Omental fat pad (tissue), 4 donors: ENCODE results near the gene SOCS6. TPM values are rescaled to one million over a fixed set of nuclear protein-coding genes. Genes with fewer than 3 reads are reported as not detected.
"Not testable (repeated sequence)": the region's sequence is repeated elsewhere in the genome, so short reads cannot be mapped to it uniquely, and the experiment has no call there.

ENCODE experiments used
- ATAC-seq: fragments of 150-250 bp; one replicate; pipeline ENCODE4 v1.9.1; 2016; ENCODE audit warnings: mild to moderate bottlenecking, moderate library complexity; ENCODE audit not compliant: low FRiP score
- DNase-seq: peaks from one replicate; pipeline ENCODE4 v3.0.0-alpha.2; 2019; ENCODE audit warnings: low spot score
- total RNA-seq, 4 donors: library from RNA; depleted of rRNA; stranded (reverse); fragments of >200 nt; gene quantifications; one replicate each; pipeline ENCODE4 v1.1.0, GENCODE V29; 2016
- TF ChIP-seq, protein P1 (sequence below), 3 donors: fragments of 450-650 bp; IDR thresholded peaks; one replicate each; pipeline ENCODE4 v1.5.1; 2016 to 2017; ENCODE audit warnings: antibody characterized with exemption in 3 of 3, mild to moderate bottlenecking in 3 of 3, moderate library complexity in 2 of 3

SOCS6 gene
- total RNA-seq, 4 donors from 2014 or later = 14.7 to 21.1 (median 16.7) TPM

DNA sequence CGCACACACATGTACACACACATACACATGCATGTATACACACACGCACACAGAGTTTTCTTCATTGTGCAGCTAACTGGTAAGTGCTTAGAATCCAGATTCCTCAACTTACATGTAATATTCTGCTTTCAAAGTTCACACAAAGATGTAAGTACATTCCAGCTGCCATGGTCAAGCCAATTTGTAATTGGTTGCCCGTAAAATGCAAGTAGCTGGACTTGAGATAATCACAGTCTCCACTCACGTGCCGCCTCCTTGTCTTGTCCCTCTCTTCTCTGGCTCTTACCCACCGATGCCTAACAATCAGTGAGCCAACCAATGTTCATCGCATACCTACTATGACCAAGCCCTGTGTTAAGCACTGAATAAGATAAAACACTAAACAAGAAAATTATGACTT is 77.8 kb downstream of the SOCS6 start:
- ATAC-seq (no peak), DNase-seq (no peak)
- TF ChIP-seq, protein P1, sequence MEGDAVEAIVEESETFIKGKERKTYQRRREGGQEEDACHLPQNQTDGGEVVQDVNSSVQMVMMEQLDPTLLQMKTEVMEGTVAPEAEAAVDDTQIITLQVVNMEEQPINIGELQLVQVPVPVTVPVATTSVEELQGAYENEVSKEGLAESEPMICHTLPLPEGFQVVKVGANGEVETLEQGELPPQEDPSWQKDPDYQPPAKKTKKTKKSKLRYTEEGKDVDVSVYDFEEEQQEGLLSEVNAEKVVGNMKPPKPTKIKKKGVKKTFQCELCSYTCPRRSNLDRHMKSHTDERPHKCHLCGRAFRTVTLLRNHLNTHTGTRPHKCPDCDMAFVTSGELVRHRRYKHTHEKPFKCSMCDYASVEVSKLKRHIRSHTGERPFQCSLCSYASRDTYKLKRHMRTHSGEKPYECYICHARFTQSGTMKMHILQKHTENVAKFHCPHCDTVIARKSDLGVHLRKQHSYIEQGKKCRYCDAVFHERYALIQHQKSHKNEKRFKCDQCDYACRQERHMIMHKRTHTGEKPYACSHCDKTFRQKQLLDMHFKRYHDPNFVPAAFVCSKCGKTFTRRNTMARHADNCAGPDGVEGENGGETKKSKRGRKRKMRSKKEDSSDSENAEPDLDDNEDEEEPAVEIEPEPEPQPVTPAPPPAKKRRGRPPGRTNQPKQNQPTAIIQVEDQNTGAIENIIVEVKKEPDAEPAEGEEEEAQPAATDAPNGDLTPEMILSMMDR (IDR thresholded peaks at IDR 0.05) = no peak

DNA sequence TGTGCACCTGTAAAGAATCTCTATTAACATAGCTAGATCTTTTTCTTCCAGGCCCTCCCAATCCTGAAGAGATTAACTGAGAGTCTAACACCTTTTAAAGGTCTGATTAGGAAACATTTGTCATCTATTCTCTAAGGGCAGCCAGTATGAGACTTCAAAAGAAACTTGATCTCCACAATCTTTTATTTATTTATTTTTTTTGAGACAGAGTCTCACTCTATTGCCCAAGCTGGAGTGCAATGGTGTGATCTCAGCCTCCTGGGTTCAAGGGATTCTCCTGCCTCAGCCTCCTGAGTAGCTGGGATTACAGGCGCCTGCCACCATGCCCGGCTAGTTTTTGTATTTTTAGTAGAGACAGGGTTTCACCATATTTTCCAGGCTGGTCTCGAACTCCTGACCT is 78.5 kb downstream of the SOCS6 start:
- not testable (repeated sequence) for ATAC-seq, DNase-seq

DNA sequence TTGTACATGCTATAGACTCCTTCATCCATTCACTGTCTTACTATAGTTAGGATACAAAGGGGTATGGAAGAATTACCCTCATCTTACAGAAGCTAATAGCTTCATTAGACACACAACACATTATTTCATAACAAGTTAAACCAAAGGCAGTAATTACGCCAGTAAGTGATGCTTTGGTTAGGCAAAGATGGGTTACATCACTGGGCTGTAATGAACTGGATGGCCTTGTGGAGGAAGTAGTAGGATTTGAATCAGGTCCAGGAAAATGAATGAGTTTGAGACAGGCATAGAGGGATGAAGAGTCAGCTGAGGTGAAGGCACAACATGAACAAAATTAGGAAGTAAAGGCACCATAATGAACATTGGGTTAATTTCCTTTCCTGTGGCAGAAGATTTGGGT is 80.1 kb downstream of the SOCS6 start:
- TF ChIP-seq, protein P1 (IDR thresholded peaks at IDR 0.05) = no peak
- no peak for ATAC-seq
- DNase-seq = no peak

DNA sequence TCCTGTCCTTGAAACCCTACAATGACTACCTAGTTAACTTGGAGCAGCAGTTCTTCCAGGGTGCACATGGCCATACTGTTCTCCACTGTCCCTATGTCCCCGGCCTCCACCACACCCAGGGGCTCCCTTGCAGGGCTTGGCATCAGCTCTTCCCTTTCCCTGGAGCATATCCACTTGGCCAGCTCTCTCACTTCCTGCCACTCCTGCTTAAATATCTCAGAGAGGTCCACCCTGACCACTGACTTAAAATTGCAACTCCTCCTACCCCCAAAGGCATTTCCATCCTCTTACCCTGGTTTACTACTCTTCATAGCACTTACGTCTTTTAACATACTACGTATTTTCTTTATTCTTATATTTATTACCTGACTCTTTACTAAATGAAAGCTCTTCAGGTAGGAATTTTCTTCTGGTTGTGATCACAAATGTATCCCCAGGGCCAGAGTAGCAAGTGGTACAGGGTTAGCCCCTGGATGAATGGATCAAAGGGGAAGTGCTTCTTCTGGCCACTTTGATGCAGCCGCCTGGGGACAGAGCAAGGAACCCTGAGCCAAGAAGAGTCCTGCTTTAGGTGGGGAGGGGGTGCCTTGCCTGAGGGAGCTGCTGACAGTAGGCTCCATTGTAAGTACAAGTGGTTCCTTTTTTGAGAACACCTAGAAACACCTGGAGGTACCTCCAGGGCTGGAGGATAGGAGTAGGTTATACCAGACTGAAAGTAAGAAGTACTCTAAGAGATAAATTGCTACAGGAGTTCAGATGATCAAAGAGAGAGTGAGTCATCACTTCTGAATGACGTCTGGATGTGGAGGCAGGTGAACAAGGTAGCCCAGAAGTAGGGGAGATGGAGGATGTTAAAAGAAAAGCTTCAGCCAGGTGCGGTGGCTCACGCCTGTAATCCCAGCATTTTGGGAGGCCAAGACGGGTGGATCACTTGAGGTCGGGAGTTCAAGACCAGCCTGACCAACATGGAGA is 82.2 kb downstream of the SOCS6 start:
- ATAC-seq = no peak
- DNase-seq = no peak
- TF ChIP-seq, protein P1 (IDR thresholded peaks at IDR 0.05) = no peak

DNA sequence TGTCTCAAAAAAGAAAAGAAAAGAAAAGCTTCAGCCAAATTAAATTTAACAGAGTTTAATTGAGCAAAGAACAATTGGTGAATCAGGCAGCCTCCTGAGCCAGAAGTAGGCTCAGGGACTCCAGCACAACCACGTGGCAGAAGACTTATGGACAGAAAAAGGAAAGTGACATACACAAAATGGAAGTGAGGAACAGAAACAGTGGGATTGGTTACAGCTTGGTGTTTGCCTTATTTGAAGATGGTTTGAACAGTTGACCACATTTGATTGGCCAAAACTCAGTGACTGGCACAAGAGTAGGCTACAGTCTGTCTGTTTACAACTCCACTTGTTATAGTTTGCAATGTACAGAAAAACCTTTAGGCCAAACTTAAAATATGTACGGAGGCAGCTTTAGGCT is 83.1 kb downstream of the SOCS6 start:
- ATAC-seq = no peak
- DNase-seq = no peak
- TF ChIP-seq, protein P1 (IDR thresholded peaks at IDR 0.05) = no peak

DNA sequence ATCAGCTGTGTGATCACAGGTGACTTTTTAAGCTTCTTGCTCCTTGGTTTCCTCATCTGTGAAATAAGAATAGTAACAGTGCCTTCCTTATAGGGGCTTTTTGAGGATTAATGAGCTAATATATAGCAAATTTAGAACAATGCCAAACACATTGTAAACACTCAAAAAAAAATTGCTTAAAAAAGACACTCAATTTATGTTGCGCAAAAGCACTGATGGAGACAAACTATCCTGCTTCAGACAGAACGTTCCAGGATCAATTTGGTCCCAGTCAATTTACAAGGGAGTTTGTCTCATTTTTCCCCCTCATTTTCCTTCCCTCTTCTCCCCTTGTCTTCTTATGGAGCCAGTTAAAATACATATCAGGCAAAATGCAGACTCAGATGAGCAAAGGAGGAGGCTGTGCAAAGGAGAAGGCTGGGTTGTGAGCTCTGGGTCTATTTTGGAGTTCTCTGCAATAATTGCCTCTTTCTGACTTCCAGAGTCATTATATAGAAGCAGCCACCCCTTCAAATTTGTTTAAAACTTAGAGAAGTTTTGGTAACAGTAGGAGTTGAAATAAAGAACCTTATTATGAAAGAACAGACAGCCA is 83.7 kb downstream of the SOCS6 start:
- DNase-seq = no peak
- TF ChIP-seq, protein P1 (IDR thresholded peaks at IDR 0.05) = no peak
- no peak for ATAC-seq

DNA sequence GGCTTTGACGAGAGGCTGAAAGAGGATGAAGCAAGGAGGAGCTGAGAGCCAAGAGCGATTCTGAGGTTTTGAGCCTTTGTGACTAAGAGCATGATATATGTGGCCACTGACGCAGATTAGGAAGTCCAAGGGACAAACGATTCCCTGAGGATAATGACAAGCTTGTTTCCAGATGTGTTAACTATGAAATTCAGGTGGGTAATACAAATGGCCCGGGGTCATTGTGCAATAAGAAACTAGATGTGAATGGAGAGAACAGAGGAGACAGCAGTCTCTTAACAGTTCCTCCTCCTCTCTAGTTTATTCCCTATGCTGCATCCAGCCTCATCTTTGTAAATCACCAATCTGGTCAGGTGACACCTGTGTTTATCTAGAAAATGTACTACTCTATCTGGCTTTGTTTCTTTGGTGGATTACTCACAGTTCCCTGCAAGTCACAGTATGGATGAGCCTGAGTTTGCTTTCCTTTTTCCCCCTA is 84.2 kb downstream of the SOCS6 start:
- TF ChIP-seq, protein P1 (IDR thresholded peaks at IDR 0.05) = no peak
- ATAC-seq (no peak), DNase-seq (no peak)
